ENCODE measurements around the gene ADCY7. TPM values are rescaled to one million over a fixed set of nuclear protein-coding genes. Genes with fewer than 3 reads are reported as not detected.

Gene ADCY7
- total RNA-seq, 1 experiment from 2014 or later, result 13.1 TPM

- H3K27ac ChIP-seq (ENCODE audit: low read length), result no peak overlapping the region
- BruUV-seq (replicated peaks), result no TSS peak
- H3K9ac ChIP-seq (ENCODE audit: low read length), result no peak overlapping the region
- no peaks in the 10 kb centered on the region for H3K79me2 ChIP-seq (ENCODE audit: low read length)
- no peak overlapping the region for H2AFZ ChIP-seq (ENCODE audit: low read length)
- H3K9me2 ChIP-seq (replicated peaks; ENCODE audit: low read length), result no peaks in the 10 kb centered on the region
- POLR2A ChIA-PET (ENCODE audit: unreplicated experiment), result no interaction called here
- DNase-seq (peak; percentile 38), ATAC-seq (no peak)
- CTCF ChIA-PET, result no interaction called here
- H3K4me3 ChIP-seq (ENCODE audit: low read length), result no peak overlapping the region
- no peaks in the 10 kb centered on the region for H3K27me3 ChIP-seq (ENCODE audit: low read length)
- no peaks in the 10 kb centered on the region for H3K4me1 ChIP-seq (ENCODE audit: insufficient read depth, low read length)
- H3K4me2 ChIP-seq (ENCODE audit: low read length), result no peak overlapping the region
- peaks cover 22% of the 10 kb centered on the region for H3K36me3 ChIP-seq (ENCODE audit: low read depth, low read length)
- H3K9me3 ChIP-seq (ENCODE audit: low read length), result no peaks in the 10 kb centered on the region
- H3F3A ChIP-seq (ENCODE audit: low read length, unreplicated experiment), result no peaks in the 10 kb centered on the region
- intact Hi-C loops (cut with micrococcal nuclease), result loop anchor here (10.0 kb wide), 2 partner anchors 79 to 109 kb away; no protein-coding TSS in a partner anchor
- no peaks in the 10 kb centered on the region for H4K20me1 ChIP-seq (ENCODE audit: low read length)
- TF ChIP-seq CTCF (conservative IDR thresholded peaks at IDR 0.05; ENCODE audit: low read depth, low read length) (peak; percentile 49; the same call in 1 of the 2 replicates), EZH2 (IDR thresholded peaks at IDR 0.05; ENCODE audit: low read length, unreplicated experiment) (no peak)
Observed at GRCh38 chr16:50323335-50324011, 57.1 kb downstream of the ADCY7 start.

- Histone ChIP-seq H3K9me3 (ENCODE audit: low read length) (no peaks in the 10 kb centered on the region), H3K27me3 (ENCODE audit: low read length) (no peaks in the 10 kb centered on the region), H3K4me2 (ENCODE audit: low read length) (no peak overlapping the region), H3K4me1 (ENCODE audit: insufficient read depth, low read length) (no peaks in the 10 kb centered on the region), H3K79me2 (ENCODE audit: low read length) (no peaks in the 10 kb centered on the region), H4K20me1 (ENCODE audit: low read length) (no peaks in the 10 kb centered on the region), H3K36me3 (ENCODE audit: low read depth, low read length) (peaks cover 18% of the 10 kb centered on the region), H3K27ac (ENCODE audit: low read length) (no peak overlapping the region), H3K4me3 (ENCODE audit: low read length) (no peak overlapping the region), H3F3A (ENCODE audit: low read length, unreplicated experiment) (no peaks in the 10 kb centered on the region), H3K9me2 (replicated peaks; ENCODE audit: low read length) (no peaks in the 10 kb centered on the region), H3K9ac (ENCODE audit: low read length) (no peak overlapping the region), H2AFZ (ENCODE audit: low read length) (no peak overlapping the region)
- no TSS peak for BruUV-seq (replicated peaks)
- no peak for DNase-seq
- CTCF ChIA-PET, result no interaction called here
- intact Hi-C loops (cut with micrococcal nuclease), result loop anchor here (10.0 kb wide), 2 partner anchors 80 to 110 kb away; no protein-coding TSS in a partner anchor
- POLR2A ChIA-PET (ENCODE audit: unreplicated experiment), result no interaction called here
- no peak for ATAC-seq
- no peak for TF ChIP-seq EZH2phosphoT487 (IDR thresholded peaks at IDR 0.05; ENCODE audit: borderline replicate concordance, low read length)
- no peak for TF ChIP-seq EZH2 (IDR thresholded peaks at IDR 0.05; ENCODE audit: low read length, unreplicated experiment)
- no peak for TF ChIP-seq CTCF (conservative IDR thresholded peaks at IDR 0.05; ENCODE audit: low read depth, low read length)
Observed at GRCh38 chr16:50324345-50324744, 58.0 kb downstream of the ADCY7 start.

DNA sequence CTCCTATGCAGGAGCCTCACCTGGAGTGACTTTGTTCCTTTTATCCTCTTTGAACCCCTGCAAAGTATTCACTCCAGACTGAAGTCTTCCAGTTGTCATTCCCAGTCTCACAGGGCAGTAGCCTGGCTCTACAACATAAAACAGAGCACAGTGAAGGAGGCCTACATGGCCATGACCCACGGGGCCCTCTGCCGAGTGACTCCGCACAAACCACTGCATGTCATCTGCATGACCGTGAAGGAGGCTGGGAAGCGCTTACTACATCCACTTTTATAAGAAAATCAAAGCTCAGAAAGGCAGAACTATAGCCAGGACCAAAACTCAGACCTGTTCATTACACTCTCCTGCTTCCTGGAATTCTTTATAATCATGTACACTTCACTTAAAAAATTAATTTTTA lies 59.9 kb downstream of the ADCY7 start:
- no peak overlapping the region for H2AFZ ChIP-seq (ENCODE audit: low read length)
- H4K20me1 ChIP-seq (ENCODE audit: low read length), result no peaks in the 10 kb centered on the region
- intact Hi-C loops (cut with micrococcal nuclease), result loop anchor here (5.0 to 10.0 kb wide), 3 partner anchors 41 to 111 kb away; partner anchors contain the start of gene BRD7
- H3K36me3 ChIP-seq (ENCODE audit: low read depth, low read length), result peaks cover 18% of the 10 kb centered on the region
- H3K4me2 ChIP-seq (ENCODE audit: low read length), result no peak overlapping the region
- ChIA-PET POLR2A (ENCODE audit: unreplicated experiment) (no interaction called here), CTCF (no interaction called here)
- H3K4me1 ChIP-seq (ENCODE audit: insufficient read depth, low read length), result no peaks in the 10 kb centered on the region
- H3K79me2 ChIP-seq (ENCODE audit: low read length), result no peaks in the 10 kb centered on the region
- no peak overlapping the region for H3K4me3 ChIP-seq (ENCODE audit: low read length)
- H3K9me3 ChIP-seq (ENCODE audit: low read length), result no peaks in the 10 kb centered on the region
- no peak overlapping the region for H3K27ac ChIP-seq (ENCODE audit: low read length)
- no peaks in the 10 kb centered on the region for H3F3A ChIP-seq (ENCODE audit: low read length, unreplicated experiment)
- DNase-seq (no peak), ATAC-seq (no peak)
- BruUV-seq (replicated peaks), result no TSS peak
- no peak overlapping the region for H3K9ac ChIP-seq (ENCODE audit: low read length)
- no peaks in the 10 kb centered on the region for H3K9me2 ChIP-seq (replicated peaks; ENCODE audit: low read length)
- TF ChIP-seq EZH2 (IDR thresholded peaks at IDR 0.05; ENCODE audit: low read length, unreplicated experiment) (no peak), EZH2phosphoT487 (IDR thresholded peaks at IDR 0.05; ENCODE audit: borderline replicate concordance, low read length) (no peak), CTCF (conservative IDR thresholded peaks at IDR 0.05; ENCODE audit: low read depth, low read length) (no peak)
- no peaks in the 10 kb centered on the region for H3K27me3 ChIP-seq (ENCODE audit: low read length)
